ENCODE measurements around the gene UBTD1. TPM values are rescaled to one million over a fixed set of nuclear protein-coding genes. Genes with fewer than 3 reads are reported as not detected.
A peak's percentile ranks its signal among the peaks of the same experiment; 100 is the strongest.

UBTD1 gene
- polyA plus RNA-seq, 1 donor from 2014 or later = 3.3 TPM

GRCh38 chr10:97497572-97498075 is 1.1 kb upstream of the UBTD1 start:
- Histone ChIP-seq H3K9ac (ENCODE audit: low read length) (peak overlapping the region; percentile 82), H3K4me3 (ENCODE audit: low read length) (peak overlapping the region; percentile 98), H3K9me2 (ENCODE audit: insufficient read depth, low read length) (no peaks in the 10 kb centered on the region), H3K79me2 (replicated peaks; ENCODE audit: insufficient read depth, low read length) (peaks cover 31% of the 10 kb centered on the region), H2AFZ (ENCODE audit: low read depth, low read length) (peak overlapping the region; percentile 92), H3K9me3 (ENCODE audit: low read length) (no peaks in the 10 kb centered on the region), H3F3A (ENCODE audit: insufficient read depth, low read length, poor library complexity, severe bottlenecking) (peaks cover 5% of the 10 kb centered on the region), H3K36me3 (ENCODE audit: insufficient read depth, low read length) (no peaks in the 10 kb centered on the region), H3K4me2 (ENCODE audit: low read length) (peak overlapping the region; percentile 96), H3K27ac (ENCODE audit: low read length) (peak overlapping the region; percentile 66), H4K20me1 (ENCODE audit: insufficient read depth) (no peaks in the 10 kb centered on the region), H3K27me3 (ENCODE audit: insufficient read depth, low read depth, low read length) (peaks cover 36% of the 10 kb centered on the region)
- TF ChIP-seq SMC3 (conservative IDR thresholded peaks at IDR 0.05; ENCODE audit: poor library complexity) (no peak), POLR2AphosphoS5 (IDR thresholded peaks at IDR 0.05) (peak; percentile 47), MXI1 (conservative IDR thresholded peaks at IDR 0.05; ENCODE audit: poor library complexity, severe bottlenecking) (peak; percentile 80), EP300 (conservative IDR thresholded peaks at IDR 0.05; ENCODE audit: poor library complexity, severe bottlenecking) (peak; percentile 37)

GRCh38 chr10:97498076-97498840 is 466 bp upstream of the UBTD1 start, which contains the start of gene MMS19:
TSS of gene MMS19 (minus strand) at chr10:97498422. CDS start at chr10:97498384, 38 bp downstream.
- peaks cover 5% of the 10 kb centered on the region for H3F3A ChIP-seq (ENCODE audit: insufficient read depth, low read length, poor library complexity, severe bottlenecking)
- peaks cover 25% of the 10 kb centered on the region for H3K79me2 ChIP-seq (replicated peaks; ENCODE audit: insufficient read depth, low read length)
- H3K9me3 ChIP-seq (ENCODE audit: low read length) = no peaks in the 10 kb centered on the region
- no peaks in the 10 kb centered on the region for H3K36me3 ChIP-seq (ENCODE audit: insufficient read depth, low read length)
- peak within 1 kb of the TSS; percentile 82 for H3K9ac ChIP-seq (ENCODE audit: low read length)
- peak within 1 kb of the TSS; percentile 96 for H3K4me2 ChIP-seq (ENCODE audit: low read length)
- H3K27me3 ChIP-seq (ENCODE audit: insufficient read depth, low read depth, low read length) = peaks cover 36% of the 10 kb centered on the region
- peak within 1 kb of the TSS; percentile 66 for H3K27ac ChIP-seq (ENCODE audit: low read length)
- no peaks in the 10 kb centered on the region for H4K20me1 ChIP-seq (ENCODE audit: insufficient read depth)
- H2AFZ ChIP-seq (ENCODE audit: low read depth, low read length) = peak within 1 kb of the TSS; percentile 92
- TF ChIP-seq CTCF (IDR thresholded peaks at IDR 0.05; ENCODE audit: poor library complexity, severe bottlenecking) (no peak), MXI1 (conservative IDR thresholded peaks at IDR 0.05; ENCODE audit: poor library complexity, severe bottlenecking) (peak; percentile 82), POLR2AphosphoS5 (IDR thresholded peaks at IDR 0.05) (peak; percentile 81), TAF1 (IDR thresholded peaks at IDR 0.05; ENCODE audit: low read depth) (peak; percentile 85), SMC3 (conservative IDR thresholded peaks at IDR 0.05; ENCODE audit: poor library complexity) (no peak), REST (IDR thresholded peaks at IDR 0.05; ENCODE audit: borderline replicate concordance) (peak; percentile 84)
- peak within 1 kb of the TSS; percentile 98 for H3K4me3 ChIP-seq (ENCODE audit: low read length)
- H3K9me2 ChIP-seq (ENCODE audit: insufficient read depth, low read length) = no peaks in the 10 kb centered on the region

All from neural cell (in vitro differentiated cells).